Spleen (tissue), 11 donors: ENCODE data around the gene SLC22A2. TPM values are rescaled to one million over a fixed set of nuclear protein-coding genes. Genes with fewer than 3 reads are reported as not detected.

Source experiments
- DNase-seq: peaks from one replicate; pipeline ENCODE4 v3.0.0-alpha.2; 2020
- H3K27ac ChIP-seq, 8 donors: fragments of 200-600 bp; sonication (generic) in 7 of 8; 1 replicate in 4 of 8; 2 replicates in 4 of 8; pipeline versions ENCODE4 v1.5.0 to v1.8.0; 2016 to 2021; ENCODE audit warnings: inconsistent platforms in 4 of 8, mild to moderate bottlenecking in 4 of 8, moderate library complexity in 1 of 8
- H3K27me3 ChIP-seq, 7 donors: fragments of 200-600 bp; sonication (generic) in 6 of 7; replicated peaks in 1 of 7; 1 replicate in 4 of 7; 2 replicates in 3 of 7; pipeline versions ENCODE4 v1.5.0 to v1.8.0; 2016 to 2021; ENCODE audit warnings: inconsistent platforms in 3 of 7, mild to moderate bottlenecking in 1 of 7
- H3K36me3 ChIP-seq, 6 donors: fragments of 200-600 bp; sonication (generic) in 5 of 6; 1 replicate in 4 of 6; 2 replicates in 2 of 6; pipeline versions ENCODE4 v1.5.0 to v1.8.0; 2016 to 2021; ENCODE audit warnings: inconsistent platforms in 2 of 6
- H3K4me1 ChIP-seq, 6 donors: fragments of 200-600 bp; sonication (generic) in 5 of 6; 1 replicate in 3 of 6; 2 replicates in 3 of 6; pipeline versions ENCODE4 v1.5.0 to v1.8.0; 2016 to 2021; ENCODE audit warnings: inconsistent platforms in 3 of 6
- H3K4me3 ChIP-seq, 8 donors: fragments of 200-600 bp; sonication (generic) in 7 of 8; 1 replicate in 4 of 8; 2 replicates in 4 of 8; pipeline versions ENCODE4 v1.5.0 to v1.8.0; 2016 to 2021; ENCODE audit warnings: inconsistent platforms in 4 of 8, mild to moderate bottlenecking in 4 of 8, moderate library complexity in 2 of 8
- H3K9me3 ChIP-seq, 8 donors: fragments of 200-600 bp; sonication (generic) in 7 of 8; 1 replicate in 4 of 8; 2 replicates in 4 of 8; pipeline versions ENCODE4 v1.5.0 to v1.8.0; 2016 to 2021; ENCODE audit warnings: inconsistent platforms in 4 of 8
- CTCF ChIP-seq, 11 experiments: fragments of 200-600 bp in 7 of 11; fragments of 450-650 bp in 4 of 11; sonication (generic) in 4 of 11; IDR thresholded peaks in 8 of 11; conservative IDR thresholded peaks in 3 of 11; 1 replicate in 7 of 11; 2 replicates in 4 of 11; pipeline versions ENCODE4 v1.4.0 to v1.8.0; 2016 to 2021; ENCODE audit warnings: antibody characterized with exemption in 11 of 11, inconsistent platforms in 4 of 11, mild to moderate bottlenecking in 1 of 11
- POLR2A ChIP-seq, 3 donors: fragments of 450-650 bp; IDR thresholded peaks; one replicate each; pipeline ENCODE4 v1.5.1; 2017; ENCODE audit warnings: antibody characterized with exemption in 3 of 3, mild to moderate bottlenecking in 1 of 3
- POLR2AphosphoS5 ChIP-seq, 3 donors: sonication (generic); formaldehyde crosslinking; IDR thresholded peaks; one replicate each; pipeline ENCODE4 v1.5.1; 2017; ENCODE audit warnings: antibody characterized with exemption in 3 of 3
- WGBS, 5 donors: extraction: QIAGEN DNeasy Blood & Tissue Kit in 3 of 5; methylation state at CpG; one replicate each; pipeline versions ENCODE4 v1.1.5 to v1.1.7; 2013 to 2018; 5-methylcytosine and 5-hydroxymethylcytosine counted together
- intact Hi-C: fragments of 100-400 bp; cut with DNase I; formaldehyde crosslinking; loops from one replicate; pipeline ENCODE4 v1.15.0; 2023; ENCODE audit warnings: low total_unique reads
- polyA plus RNA-seq, 3 donors: library from polyadenylated mRNA; stranded (reverse); fragments of 200-250 nt; gene quantifications; one replicate each; pipeline ENCODE4 v1.2.1, GENCODE V29; 2013
- total RNA-seq, 7 donors: library from RNA; depleted of rRNA in 3 of 7; stranded (reverse); fragments of >200 nt in 3 of 7; fragmentation: NEBNext Ultra II Directional in 4 of 7; extraction: Animal tissue kit (Norgen Biotek cat#: 25700) in 4 of 7; gene quantifications; one replicate each; pipeline versions ENCODE4 v1.1.0 to v1.2.1, GENCODE V29; 2016 to 2021
- donor health status: healthy with polysubstance abuse.
- donor health status: DM: no; HTN: no; CAD: no; lungs with moderate emphysema.
- donor health status: DM: no; HTN: no; CAD: no.
- donor health status: Bipolar disorder and iron deficiency.
- donor health status: healthy.
- donor health status: DM: no; HTN: no; CAD: no.
- donor health status: DM: yes; HTN: yes; CAD: no.

The SLC22A2 gene
- total and polyA plus RNA-seq, 10 donors, result not detected

- H3K27me3 ChIP-seq, result no peaks in the 10 kb centered on the region
- intact Hi-C loops, result no loop called here
- H3K4me1 ChIP-seq, result no peaks in the 10 kb centered on the region
- TF ChIP-seq CTCF (IDR thresholded peaks at IDR 0.05 in 8 of 11, conservative IDR thresholded peaks at IDR 0.05 in 3 of 11) (no peak), POLR2A (IDR thresholded peaks at IDR 0.05) (no peak), POLR2AphosphoS5 (IDR thresholded peaks at IDR 0.05) (no peak)
- H3K27ac ChIP-seq, result no peak overlapping the region
- H3K4me3 ChIP-seq, result no peak overlapping the region
- DNase-seq, result no peak
- H3K36me3 ChIP-seq, result no peaks in the 10 kb centered on the region
- 59 to 79% (median 73%) methylated on average over 1 of the region's 1 CpG for WGBS, 5 donors
- peaks cover 0 to 22% (median 15%) of the 10 kb centered on the region in 8 donors for H3K9me3 ChIP-seq
Measured at GRCh38 chr6:160240691-160241084, 17.9 kb downstream of the SLC22A2 start.

GRCh38 chr6:160239929-160240690 lies 18.5 kb downstream of the SLC22A2 start:
- no peak overlapping the region for H3K4me3 ChIP-seq
- TF ChIP-seq CTCF (IDR thresholded peaks at IDR 0.05 in 8 of 11, conservative IDR thresholded peaks at IDR 0.05 in 3 of 11) (no peak), POLR2AphosphoS5 (IDR thresholded peaks at IDR 0.05) (no peak), POLR2A (IDR thresholded peaks at IDR 0.05) (no peak)
- no peak for DNase-seq
- H3K36me3 ChIP-seq, result no peaks in the 10 kb centered on the region
- no peaks in the 10 kb centered on the region for H3K27me3 ChIP-seq
- intact Hi-C loops, result no loop called here
- no peak overlapping the region for H3K27ac ChIP-seq
- peaks cover 0 to 28% (median 18%) of the 10 kb centered on the region in 8 donors for H3K9me3 ChIP-seq
- H3K4me1 ChIP-seq, result no peaks in the 10 kb centered on the region
- 72 to 80% (median 74%) methylated on average over 4 of the region's 4 CpGs for WGBS, 5 donors

- Histone ChIP-seq H3K27me3 (no peaks in the 10 kb centered on the region), H3K9me3 (peaks cover 0 to 29% (median 19%) of the 10 kb centered on the region in 8 donors), H3K4me3 (no peak overlapping the region), H3K36me3 (no peaks in the 10 kb centered on the region), H3K27ac (no peak overlapping the region), H3K4me1 (no peaks in the 10 kb centered on the region)
- intact Hi-C loops, result no loop called here
- WGBS, 5 donors, result 53 to 71% (median 66%) methylated on average over 5 of the region's 5 CpGs
- no peak for DNase-seq
- TF ChIP-seq POLR2A (IDR thresholded peaks at IDR 0.05), result no peak
- TF ChIP-seq CTCF (IDR thresholded peaks at IDR 0.05 in 8 of 11, conservative IDR thresholded peaks at IDR 0.05 in 3 of 11), result no peak
- TF ChIP-seq POLR2AphosphoS5 (IDR thresholded peaks at IDR 0.05), result no peak
Measured at GRCh38 chr6:160238761-160239751, 19.6 kb downstream of the SLC22A2 start.
